Measurements from ENCODE around the gene MTHFR.

Gene MTHFR

DNA sequence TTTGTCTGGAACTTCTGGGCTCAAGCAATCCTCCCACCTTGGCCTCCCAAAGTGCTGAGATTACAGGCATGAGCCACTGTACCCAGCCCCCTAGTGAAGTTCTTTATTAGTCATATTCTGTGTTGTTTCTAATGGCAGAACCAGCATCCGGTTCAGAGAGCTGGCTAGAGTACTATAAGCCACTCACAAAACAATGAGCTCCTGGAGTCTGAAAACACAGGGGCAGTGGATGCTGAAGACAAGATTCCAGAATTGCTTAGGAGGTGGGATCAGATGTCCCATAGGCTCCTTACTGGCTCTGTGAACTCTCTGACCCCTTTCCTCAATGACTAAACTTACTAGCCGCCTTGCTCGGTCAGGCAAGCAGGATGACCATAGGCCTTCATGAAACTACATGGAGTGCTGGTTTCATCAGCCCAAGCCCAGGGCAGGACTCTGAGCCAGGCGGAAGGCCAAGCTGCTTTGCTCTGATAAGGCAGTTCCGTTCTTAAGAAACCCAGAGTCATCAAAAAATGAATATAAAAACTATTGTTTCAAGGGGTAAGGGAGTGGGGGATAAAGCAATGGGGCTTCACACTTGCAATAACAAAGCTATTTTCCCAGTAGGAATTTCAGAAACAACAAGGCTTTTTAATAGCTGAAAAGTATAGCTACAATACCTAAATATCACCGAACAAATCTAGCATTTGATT, 8.1 kb downstream of the MTHFR start:
- DNase-seq (ENCODE audit: low read depth in 3 of 3) = no peak

DNA sequence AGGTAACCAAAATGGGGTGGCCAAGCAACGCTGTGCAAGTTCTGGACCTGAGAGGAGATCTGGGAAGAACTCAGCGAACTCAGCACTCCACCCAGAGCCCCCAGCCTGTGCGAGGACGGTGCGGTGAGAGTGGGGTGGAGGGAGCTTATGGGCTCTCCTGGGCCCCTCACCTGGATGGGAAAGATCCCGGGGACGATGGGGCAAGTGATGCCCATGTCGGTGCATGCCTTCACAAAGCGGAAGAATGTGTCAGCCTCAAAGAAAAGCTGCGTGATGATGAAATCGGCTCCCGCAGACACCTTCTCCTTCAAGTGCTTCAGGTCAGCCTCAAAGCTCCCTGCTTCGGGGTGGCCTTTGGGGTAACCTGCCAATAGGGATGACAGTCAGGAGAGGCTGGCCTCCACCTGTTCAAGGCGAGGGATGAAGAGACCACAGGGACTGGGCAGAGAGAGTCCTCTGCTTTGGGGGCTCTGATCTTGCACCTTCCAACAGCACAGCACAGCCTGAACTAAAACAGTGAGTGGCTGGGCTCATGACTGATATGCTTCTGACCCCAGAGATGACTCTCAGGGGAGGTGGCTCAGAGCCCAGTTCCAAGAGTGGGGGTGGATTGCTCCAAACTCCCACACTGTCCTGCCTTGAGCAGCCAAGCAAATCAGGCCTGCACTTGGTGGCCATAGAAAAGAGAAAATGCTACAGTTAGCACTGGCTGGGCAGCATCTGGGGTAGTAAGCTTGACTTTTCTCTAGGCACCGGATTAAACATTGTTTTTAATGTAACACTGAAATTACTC, 9.5 kb downstream of the MTHFR start:
- no peak for DNase-seq (ENCODE audit: low read depth in 3 of 3)

DNA sequence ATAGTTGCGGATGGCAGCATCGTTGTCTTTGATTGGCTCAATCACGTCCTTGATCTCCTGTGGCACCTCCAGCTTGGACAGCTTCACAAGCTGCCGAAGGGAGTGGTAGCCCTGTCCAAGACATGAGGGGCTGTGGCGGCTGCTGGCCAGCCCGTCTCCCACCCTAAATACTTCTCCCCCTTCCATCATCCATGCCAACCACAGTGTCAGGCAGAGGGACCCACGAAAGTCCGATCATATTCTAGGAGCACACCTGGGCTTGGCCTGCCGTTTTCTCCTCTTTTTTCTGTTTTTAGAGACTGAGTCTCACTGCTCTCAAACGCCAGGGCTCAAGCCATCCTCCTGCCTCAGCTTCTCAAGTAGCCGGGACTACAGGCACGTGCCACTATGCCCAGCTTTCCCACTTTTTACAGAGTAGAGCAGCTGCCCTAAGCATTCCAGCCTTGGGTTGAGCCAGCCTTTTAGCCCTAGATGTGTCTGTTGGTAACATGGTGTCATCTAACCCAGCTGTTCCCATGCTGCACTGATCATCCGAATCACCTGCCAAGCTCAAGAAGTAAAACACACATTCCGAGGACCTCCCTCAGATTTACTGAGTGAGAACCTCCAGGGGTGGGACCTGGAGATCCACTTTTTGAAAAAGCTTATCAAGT, 10.4 kb downstream of the MTHFR start:
- no peak for DNase-seq (ENCODE audit: low read depth in 3 of 3)

DNA sequence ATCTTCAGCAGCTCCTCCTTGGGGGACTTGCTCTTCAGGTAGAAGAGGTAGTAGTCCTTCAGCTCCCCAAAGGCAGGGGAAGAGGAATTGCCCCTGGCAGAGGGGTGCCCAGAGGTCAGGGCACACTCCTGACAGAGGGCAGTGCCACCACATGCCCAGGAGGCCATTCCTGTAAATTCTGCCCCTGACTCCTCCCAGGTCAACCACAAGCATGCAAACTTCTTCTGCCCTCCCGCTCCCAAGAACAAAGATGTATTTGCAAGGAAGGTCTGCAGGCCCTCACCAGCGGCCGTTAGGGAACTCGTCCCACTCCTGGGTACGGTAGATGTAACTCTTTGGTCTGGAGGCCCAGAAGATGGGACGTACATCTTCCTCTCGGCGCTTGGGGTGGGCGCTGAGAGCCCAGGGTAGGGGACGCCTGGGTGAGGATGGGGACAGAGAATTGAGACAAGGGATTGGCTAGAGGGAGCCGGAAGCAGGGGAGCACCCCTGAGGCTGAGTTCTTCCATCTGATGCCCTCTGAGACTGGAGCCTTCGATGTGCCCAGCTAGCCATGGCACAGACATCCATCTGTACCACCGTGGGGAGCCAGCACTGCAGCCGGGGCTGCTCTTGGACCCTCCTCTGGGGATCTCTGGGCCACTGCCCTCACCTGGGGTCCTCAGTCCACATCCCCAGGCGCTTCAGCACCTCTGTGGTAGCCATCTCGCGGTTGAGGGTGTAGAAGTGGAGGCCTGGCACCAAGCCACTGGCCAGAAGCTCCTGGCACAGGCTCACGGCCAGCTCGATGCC, 11.1 kb downstream of the MTHFR start:
- DNase-seq (ENCODE audit: low read depth in 3 of 3) = no peak

DNA sequence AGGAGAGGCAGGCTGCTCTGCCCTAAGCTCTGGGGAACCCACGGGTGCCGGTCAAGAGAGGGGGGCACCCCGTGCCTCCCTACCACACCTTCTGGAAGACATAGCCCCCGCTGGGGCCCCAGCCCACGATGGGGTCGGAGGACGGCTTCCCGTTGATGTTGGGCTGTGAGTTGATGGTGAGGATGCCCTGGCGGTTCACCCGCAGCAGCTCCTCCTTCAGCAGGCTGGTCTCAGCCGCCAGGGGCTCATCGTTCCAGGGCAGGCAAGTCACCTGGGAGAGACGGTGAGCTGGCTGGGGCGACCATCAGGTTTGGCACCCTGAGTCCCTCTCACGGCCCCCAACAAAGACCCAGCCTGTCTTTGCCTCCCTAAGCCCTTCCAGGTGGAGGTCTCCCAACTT, 11.9 kb downstream of the MTHFR start:
- DNase-seq (ENCODE audit: low read depth in 3 of 3) = no peak

DNA sequence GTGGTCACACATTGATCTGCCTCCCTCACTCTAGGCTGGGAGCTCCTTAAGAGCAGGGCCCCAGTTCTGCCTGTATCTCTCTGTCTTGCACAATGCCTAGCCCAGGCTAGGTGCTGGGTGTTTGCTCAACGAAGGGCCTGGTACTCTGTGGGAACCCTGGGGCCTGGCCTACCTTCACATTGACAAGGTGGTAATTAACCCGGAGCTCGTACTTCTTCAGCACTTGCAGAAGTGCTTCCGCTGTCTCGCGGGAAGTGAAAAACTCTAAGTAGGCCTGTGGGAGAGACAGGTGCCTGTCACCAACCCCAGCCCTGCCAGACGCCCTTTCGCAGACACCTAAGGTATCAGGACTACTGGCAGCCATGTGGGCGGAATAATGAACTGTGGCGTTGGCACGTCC, 13.7 kb downstream of the MTHFR start:
- DNase-seq (ENCODE audit: low read depth in 3 of 3) = no peak

DNA sequence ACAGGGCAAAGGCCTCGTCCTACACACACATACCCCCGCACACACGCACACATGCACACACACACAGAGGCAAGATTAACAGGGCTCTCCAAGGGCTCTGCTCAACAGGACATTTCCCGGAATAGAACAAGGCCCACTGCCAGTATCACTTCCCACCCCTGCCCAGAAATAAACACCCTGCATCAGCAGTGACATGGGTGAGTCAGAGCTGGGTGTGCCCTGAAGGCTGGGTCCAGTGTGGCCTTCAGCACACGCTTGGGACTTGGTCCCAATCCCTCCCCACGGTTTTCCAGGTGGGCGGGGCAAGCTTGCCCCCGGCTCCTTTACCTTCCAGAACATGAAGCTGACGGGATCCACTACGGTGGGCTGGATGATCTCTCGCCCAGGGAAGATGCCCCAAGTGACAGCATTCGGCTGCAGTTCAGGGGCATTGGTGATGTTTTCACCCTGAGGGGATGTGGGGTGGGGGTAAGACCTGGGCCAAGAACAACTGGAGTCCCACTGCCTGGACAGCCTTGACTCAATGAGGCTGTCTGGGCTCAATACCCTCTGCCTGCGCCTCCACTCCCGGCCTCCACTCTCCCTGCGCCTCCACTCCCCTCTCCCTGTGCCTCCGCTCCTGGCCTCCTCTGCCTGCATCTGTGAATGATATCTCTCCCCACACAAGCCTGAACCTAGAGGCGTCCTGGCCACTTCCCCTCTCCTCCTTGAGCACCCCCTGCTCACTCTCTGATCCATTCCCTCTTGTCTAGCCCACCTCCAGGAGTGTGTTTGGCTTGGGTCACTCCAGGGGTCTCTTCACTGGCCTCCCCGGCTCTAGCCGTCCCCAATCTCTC, 14.7 kb downstream of the MTHFR start:
- no peak for DNase-seq (ENCODE audit: low read depth in 3 of 3)

DNA sequence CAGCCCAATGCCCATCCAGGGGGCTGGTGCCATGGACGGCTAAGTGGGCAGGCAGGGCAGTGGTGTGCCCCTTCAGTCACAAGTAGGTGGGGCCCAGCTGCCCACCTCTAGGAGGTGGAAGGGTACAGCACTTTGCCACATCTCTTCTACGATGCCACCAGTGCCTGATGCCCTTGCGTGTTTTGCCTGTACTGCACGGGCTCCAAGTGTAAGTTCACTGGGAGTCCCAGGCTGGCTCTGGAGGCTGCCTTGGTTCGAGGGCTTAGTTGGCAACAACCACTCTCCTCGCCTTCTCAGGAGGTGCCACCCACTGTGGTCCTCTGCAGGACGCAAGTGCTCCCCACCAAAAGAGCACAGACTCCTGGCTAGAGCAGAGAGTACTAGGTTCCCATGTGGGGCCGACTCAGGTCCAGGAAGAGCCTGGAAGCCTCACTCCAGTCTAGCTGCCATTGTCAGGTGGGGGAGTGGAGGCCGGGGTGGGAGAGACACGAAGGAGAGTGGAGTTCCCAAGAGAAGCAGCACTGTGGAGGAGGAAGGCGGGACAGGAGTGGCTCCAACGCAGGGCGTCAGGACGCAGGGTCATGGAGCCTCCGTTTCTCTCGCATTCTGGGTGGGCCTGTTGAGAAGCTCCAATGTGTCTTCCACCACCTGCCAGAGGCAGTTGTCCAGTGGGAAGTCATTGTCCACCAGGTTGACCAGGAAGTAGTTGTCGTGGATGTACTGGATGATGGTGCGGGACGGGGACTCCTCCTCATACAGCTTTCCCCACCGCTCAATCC, 15.5 kb downstream of the MTHFR start:
- DNase-seq (ENCODE audit: low read depth in 3 of 3) = no peak

DNA sequence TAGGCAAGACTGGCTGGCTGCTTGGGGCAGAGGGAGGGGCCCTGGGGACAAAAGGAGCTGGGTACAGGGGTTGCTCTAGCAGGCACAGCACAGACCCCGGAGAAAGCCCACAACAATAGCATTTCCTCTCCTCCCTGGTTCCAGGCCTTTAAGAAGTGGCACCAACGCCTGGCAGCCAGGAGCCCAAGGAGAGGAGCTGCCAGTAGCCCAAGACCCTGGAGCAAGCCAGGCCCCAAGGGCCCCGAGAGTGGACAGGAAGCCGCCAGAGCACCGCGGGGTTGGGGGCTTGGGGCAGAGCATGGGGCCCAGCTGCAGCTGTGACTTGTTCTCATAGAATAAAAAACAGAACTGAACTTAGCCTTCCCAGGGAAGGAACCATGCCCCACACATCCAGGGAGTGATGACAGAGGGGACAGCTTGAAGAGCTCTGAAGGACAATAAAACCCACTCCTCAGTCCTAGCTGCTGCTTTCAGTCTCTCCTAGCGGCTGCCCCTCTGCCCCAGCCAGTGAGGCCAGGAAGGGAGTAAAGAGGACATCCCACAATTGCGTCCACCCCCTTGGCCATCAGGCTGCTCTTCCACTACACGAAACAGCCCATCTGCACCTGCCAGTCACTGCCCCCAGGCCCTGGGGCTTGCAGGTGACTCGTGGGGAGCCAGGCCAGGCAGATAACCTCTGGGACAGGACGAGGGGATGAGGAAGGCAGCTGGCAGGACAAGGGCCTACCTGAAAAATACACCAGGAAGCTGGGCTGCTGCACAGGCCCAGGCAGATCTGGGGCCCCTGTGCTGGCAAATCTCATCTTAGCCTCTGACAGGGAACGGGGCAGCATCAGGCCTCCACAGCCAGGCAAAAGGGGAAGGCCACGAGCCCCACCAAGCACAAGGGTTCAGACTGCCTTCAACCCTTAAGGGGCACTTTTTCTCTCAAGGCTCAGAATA, 16.4 kb downstream of the MTHFR start:
- DNase-seq (ENCODE audit: low read depth in 3 of 3) = no peak

DNA sequence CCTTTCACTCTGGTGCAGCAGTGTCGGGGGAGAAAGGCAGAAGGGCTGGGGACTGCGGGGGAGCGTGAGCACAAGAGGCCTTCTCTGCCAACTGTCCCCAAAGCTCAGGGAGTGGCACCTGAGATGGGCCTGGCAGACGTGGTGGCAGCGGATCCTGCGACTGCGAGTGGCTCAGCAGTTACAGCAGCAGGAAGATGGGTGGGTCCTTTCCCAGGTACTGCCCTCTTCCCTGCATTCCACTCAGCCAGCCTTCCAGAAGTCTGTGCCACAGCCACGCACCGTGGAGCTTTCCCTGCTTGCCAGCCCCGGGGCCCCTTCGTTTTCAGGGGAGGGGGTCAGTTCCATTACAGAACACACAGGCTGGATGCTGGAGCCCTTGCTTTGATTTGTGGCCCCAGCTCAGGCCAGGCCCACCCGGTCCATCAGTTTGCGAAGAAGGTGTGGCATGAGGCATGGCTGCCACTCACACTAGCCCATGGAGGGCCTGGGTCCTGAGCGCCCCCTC, 17.2 kb downstream of the MTHFR start:
- no peak for DNase-seq (ENCODE audit: low read depth in 3 of 3)

DNA sequence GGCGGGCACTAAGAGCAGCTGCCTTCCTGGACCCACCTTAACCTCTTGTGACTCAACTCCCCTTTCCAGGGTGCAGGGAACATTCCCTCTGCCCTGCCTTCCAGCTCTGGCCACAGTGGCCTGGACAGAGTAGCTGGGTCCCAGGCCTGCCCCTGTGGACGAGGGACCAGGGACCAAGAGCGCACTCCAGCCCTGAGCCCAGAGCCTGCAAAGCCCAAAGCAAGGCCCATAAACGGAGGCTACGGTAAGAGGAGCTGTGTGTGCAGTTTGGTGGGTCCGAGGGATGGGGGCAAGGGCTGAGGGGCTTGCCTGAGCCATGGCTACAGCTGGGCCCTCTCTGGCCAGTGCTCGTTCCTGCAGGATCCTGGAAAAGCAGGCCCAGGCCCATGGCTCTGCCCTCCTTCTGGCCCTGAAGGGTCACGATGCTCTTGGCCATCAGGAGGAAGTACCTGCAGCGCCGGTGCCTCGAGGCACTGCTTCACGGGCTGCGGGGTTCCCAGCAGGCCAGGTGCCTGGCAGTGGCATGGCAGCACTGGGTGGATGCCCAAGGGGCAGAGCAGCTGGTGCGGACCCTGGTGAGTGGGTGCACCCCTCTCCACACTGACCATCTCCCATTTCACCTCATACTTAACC, 17.8 kb downstream of the MTHFR start:
- no peak for DNase-seq (ENCODE audit: low read depth in 3 of 3)

DNA sequence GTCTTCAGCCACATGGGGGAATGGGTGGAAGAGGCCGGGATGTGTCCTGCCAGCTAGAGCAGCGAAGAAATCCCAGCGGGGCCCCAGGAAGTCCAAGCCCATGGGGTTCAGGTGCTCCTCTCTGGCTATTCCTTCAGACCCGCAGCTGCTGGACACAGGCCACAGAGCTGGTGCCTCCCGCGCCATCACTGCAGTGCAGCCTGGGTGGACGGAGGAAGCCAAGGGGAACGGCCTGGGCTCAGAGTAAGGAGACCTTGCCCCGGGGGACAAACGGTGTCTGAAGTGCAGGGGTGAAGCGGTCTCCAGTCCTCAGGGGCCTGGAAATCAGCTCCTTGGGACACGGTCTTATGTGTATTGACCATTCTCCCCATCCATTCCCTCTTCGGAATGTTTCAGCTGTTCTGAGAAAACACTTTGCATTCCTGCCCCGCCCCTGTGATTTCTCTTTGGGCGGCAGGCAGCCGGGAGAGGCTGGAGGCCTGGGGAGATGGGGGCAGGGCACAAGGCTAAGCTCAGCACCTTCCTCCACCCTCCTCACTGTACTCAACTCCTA, 18.4 kb downstream of the MTHFR start:
- DNase-seq (ENCODE audit: low read depth in 3 of 3) = no peak

DNA sequence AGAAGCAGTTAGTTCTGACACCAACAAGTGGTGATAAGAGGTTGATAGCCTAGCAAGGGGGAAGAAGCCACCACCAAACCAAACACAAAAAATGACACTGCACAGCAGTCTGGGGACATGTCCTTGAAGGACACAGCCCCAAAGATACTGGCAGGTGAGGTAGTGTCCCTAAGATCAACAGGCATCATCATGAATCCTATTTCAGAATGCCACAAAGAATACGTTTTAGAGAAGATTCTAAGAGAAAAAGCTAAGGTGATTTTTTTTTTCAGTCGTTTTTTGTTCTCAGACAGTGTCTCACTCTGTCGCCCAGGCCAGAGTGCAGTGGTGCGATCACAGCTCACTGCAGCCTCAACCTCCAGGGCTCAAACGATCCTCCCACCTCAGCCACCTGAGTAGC, 19.6 kb downstream of the MTHFR start:
- no peak for DNase-seq (ENCODE audit: low read depth in 3 of 3)

DNA sequence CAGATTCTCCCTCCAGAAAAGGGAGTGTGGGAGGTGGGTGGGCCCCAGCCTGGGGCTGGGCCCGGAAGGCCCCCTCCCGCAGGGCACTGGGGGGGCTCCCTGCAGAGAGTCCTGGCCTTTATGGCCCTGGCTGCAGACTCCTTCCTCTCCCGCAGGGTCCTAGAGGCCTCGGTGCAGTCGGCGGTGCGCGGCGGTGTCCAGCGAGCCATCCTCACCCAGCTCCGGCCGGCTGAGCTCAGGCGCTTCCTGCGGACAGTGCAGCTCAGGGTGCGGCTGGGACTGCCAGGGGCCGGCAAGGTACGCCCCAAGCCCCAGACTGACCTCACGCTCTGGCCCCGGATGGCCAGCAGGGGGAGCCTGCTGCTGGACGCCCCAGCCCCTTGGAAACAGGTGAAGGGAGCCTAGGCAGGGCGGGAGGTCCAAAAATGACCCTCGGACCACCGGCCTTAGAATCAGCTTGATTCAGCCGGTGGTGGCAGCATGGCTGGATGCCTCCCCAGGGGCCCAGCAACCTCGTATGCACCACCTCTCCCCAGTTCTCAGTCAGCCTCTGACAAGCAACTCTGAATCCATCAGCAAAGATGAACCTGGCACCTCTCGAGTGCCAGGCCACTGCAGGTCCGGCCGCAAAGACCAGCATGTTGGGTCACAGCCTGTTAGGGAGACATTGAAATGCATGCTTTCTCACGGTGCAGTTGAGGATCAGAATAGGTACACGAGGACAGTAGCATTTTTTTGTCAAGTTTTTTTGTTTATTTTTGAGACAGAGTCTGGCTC, 20.6 kb downstream of the MTHFR start:
- DNase-seq (ENCODE audit: low read depth in 3 of 3) = no peak

DNA sequence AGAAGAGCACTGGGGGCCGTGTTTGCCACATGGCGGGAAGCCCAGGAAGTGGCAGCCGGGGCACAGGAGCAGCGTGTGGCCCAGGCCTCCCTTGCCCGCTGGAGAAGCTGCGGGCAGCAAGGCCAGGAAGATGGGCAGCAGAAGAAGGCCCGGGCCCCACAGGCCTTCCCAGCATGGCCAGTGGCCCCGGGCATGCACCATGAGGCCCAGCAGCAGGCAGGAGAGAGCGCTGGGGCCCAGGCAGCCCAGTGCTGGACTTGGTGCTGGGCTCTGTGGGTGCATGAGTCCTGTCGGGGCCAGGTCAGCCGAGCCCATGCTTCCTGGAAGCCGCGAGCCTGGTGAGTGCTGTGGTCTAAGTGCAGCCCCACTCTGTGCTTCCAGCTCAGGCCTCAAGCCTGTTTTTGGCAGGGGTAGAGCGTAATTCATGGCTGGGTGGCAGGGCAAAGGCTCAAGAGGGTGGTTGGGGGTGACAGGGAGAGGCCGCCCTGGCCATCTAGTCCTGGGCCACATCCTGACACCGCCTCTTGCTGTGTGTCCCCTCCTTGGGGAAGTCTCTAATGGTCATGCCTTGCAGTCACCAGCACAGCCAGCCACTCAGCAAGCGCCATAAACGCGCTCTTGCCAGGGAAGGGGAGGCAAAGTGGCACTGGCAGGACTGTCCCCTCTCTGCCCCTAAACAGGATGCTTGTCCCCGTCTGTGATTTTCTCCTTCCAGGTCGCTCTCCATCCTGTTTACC, 21.3 kb downstream of the MTHFR start:
- no peak for DNase-seq (ENCODE audit: low read depth in 3 of 3)

DNA sequence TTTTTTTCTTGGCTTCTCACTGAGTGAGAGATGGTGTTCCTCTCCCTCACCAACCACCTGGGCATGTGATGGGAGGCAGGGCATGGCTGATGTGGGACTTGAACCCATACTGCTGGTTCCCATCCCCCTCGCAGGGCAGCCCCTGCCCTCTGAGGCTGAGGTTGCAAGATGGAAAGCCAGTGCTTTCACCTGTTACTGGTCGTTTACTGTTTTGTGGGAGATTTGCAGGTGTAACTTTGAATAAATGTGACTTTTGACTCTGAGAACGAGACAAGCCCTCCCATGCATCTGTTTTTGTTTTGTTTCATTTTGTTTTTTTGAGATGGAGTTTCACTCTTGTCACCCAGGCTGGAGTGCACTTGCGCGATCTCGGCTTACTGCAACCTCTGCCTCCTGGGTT, 22.2 kb downstream of the MTHFR start:
- DNase-seq (ENCODE audit: low read depth in 3 of 3) = no peak

Measured in stimulated activated CD4-positive, alpha-beta T cell treated with anti-CD3 and anti-CD28 coated beads, TNF-alpha, amount 100 ng/mL, for 4 hours (primary cell).